GM19099 (cell line): ENCODE results near the gene NONO.
A peak's percentile ranks its signal among the peaks of the same experiment; 100 is the strongest.

ENCODE experiments used
- POLR2A ChIP-seq: IDR thresholded peaks from 3 replicates; pipeline ENCODE4 v1.6.1; 2011; ENCODE audit warnings: low read depth; ENCODE audit not compliant: insufficient read length; ENCODE audit errors: extremely low read depth

Gene NONO

GRCh38 chrX:71283403-71284143, at the start of gene NONO:
Gene NONO (plus strand): TSS chrX:71283635. CDS start chrX:71290638, 7,003 bp downstream.
- peak; percentile 65 for TF ChIP-seq POLR2A

- no peak for TF ChIP-seq POLR2A
Measured at GRCh38 chrX:71235482-71235881, 48.0 kb upstream of the NONO start.

- no peak for TF ChIP-seq POLR2A
Measured at GRCh38 chrX:71236836-71237235, 46.6 kb upstream of the NONO start.

- no peak for TF ChIP-seq POLR2A
Measured at GRCh38 chrX:71239781-71240180, 43.7 kb upstream of the NONO start.

- no peak for TF ChIP-seq POLR2A
Measured at GRCh38 chrX:71241301-71241700, 42.1 kb upstream of the NONO start.

GRCh38 chrX:71244359-71245128, 38.9 kb upstream of the NONO start:
- TF ChIP-seq POLR2A, result no peak

- no peak for TF ChIP-seq POLR2A
Measured at GRCh38 chrX:71245159-71245558, 38.3 kb upstream of the NONO start.

- no peak for TF ChIP-seq POLR2A
Measured at GRCh38 chrX:71250841-71251240, 32.6 kb upstream of the NONO start.

GRCh38 chrX:71251466-71251973, 31.9 kb upstream of the NONO start:
- no peak for TF ChIP-seq POLR2A

- TF ChIP-seq POLR2A, result no peak
Measured at GRCh38 chrX:71252221-71252620, 31.2 kb upstream of the NONO start.

- TF ChIP-seq POLR2A, result no peak
Measured at GRCh38 chrX:71253253-71254091, 30.0 kb upstream of the NONO start.

GRCh38 chrX:71254092-71254963, 29.1 kb upstream of the NONO start, which contains the start of gene ZMYM3:
Gene ZMYM3 (minus strand): TSS chrX:71254140. CDS start chrX:71253255, 885 bp downstream.
- TF ChIP-seq POLR2A, result peak; percentile 56

GRCh38 chrX:71256051-71256450, 27.4 kb upstream of the NONO start:
- TF ChIP-seq POLR2A, result no peak

- no peak for TF ChIP-seq POLR2A
Measured at GRCh38 chrX:71256856-71257255, 26.6 kb upstream of the NONO start.
